HG03460 (cell line): ENCODE data around the gene AHCYL1.
"Not testable (repeated sequence)": the region's sequence is repeated elsewhere in the genome, so short reads cannot be mapped to it uniquely, and the experiment has no call there.

ENCODE experiments used
- ATAC-seq: cut with Tn5 transposase; IDR thresholded peaks from one replicate; pipeline ENCODE4 v1.9.1; 2021; ENCODE audit not compliant: unreplicated experiment

Gene AHCYL1

DNA sequence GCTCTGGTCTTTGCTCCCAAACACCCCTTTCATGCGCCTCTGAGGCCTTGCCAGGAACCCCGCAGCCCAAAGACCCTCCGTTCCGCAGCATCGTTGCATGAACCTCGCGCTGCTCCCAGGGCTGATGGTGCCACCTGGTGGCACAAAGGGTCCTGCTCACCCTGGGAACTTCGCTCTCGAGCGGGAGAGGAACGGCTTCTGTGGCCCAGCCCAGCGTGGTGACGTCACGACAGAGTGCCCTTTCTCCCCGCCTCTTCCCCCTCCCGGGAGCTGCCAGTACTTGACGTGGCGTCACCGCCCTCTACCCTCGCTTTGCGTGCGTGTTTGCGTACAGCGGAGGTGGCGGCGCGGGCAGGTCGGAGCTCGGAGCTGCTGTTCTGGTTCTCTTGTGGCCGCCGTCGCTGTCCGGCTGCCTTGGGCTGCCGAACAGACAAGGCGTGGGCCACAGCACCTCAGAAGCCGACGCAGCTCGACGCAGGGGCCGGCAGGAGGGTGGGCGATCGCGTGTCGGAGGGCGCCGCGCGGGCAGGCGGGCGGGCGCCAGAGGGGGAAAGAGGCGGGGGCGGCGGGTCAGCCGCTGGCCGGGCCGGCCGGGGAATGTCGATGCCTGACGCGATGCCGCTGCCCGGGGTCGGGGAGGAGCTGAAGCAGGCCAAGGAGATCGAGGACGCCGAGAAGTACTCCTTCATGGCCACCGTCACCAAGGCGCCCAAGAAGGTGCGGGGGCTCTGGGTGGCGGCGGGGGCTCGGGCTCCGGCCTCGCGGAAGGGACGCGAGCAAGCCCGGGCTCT is at the start of gene AHCYL1:
Gene AHCYL1, plus strand, starts transcription at position 310 of the 791 bp plus-strand sequence. Its CDS starts 288 bp downstream, at position 598.
- peak; percentile 97 for ATAC-seq

DNA sequence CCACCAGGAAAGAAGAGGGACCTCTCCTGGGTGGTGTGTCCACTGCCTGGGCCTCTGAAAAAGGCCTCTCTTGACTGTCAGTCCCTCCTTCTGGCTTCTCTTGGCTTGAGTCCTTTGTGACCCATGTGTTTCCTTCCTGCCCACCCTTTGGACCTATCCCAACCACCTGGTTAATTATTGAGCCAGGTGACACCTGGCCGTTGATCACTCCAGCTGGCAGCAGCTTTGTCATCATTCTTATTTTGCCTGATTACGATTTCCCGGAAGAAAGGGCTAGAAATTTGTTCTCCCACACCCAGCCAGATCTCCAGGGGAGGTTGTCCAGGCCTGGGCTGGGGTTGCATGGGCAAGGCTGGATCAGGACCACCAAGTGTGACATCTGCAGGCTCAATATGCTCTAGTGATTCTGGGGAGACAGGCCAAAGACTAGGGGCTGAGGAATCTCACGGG is 49.1 kb upstream of the AHCYL1 start:
- no peak for ATAC-seq

DNA sequence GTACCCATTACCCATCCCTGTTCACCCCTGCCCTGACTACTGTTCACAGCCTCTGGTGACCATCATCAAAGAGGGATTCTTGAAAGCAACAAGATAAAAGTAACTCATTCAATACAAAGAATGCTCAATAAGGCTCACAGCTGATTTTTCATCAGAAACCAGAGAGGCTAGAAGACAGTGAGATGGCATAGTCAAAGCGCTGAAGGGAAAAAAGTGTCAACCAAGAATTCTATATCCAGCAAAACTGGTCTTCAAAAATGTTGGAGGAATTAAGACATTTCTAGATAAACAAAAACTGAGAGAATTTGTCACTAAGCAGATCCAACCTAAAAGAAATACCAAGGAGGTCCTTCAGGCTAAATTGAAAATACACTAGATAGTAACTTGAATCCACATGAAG is 46.8 kb upstream of the AHCYL1 start:
- ATAC-seq = no peak

GRCh38 chr1:109938556-109938955 is 46.0 kb upstream of the AHCYL1 start:
- ATAC-seq = no peak

DNA sequence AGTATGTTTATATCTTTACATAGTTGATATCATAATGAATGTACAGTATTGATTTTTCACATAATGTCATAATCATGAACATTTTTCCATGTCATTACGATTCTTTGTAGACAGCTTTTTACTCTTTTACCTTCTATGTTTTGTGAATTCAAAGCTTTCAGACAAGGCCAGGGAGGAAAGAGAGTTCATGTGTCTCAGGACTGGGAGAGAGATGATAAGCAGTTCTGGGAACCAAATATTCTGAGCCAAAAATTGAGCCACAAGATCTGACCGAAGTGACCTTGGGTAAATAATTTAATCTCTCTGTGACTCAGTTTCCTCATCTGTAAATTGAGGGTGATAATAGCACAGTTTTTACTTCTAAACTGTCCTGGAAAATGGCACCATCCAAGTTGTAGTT is 42.1 kb upstream of the AHCYL1 start:
- no peak for ATAC-seq

GRCh38 chr1:109944541-109944940 is 40.0 kb upstream of the AHCYL1 start:
- ATAC-seq = no peak

- no peak for ATAC-seq
Measured at GRCh38 chr1:109946511-109946910, 38.1 kb upstream of the AHCYL1 start.

- no peak for ATAC-seq
Measured at GRCh38 chr1:109947582-109948284, 36.8 kb upstream of the AHCYL1 start.

DNA sequence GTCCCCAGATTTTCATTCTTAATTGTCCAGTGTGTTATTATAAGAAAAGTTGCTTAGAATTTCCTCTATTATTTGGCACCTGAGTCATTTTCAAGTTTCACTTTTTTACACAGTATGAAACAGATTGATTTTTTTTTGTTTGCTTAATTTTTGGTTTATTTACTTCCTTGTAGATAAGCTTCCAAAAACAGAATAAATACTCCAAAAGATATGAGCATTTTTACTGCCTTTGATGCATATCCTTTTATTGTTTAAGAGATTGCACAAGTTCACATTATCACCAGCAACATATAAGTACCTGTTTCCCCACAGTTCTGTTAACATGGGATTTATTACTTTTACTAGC is 36.3 kb upstream of the AHCYL1 start:
- ATAC-seq = no peak

DNA sequence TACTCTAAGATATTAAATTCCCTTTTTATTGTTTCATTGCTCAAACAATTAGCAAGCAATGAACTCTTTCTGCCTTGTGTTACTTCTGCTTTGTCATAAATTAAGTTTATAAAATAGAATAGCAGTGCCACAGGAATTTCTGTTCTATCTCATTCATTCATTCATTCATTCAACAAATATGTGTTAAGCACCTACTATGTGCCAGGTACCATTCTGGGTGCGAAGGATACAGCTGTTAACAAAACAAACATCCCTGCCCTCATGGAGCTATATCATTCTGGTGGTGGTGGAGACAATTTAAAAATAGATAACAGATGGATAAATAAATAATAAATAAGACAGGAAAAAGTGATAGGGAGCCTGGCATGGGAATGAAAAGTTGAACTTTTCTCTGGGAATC is 34.5 kb upstream of the AHCYL1 start:
- ATAC-seq = no peak

- ATAC-seq = no peak
Measured at GRCh38 chr1:109950509-109950908, 34.1 kb upstream of the AHCYL1 start.

GRCh38 chr1:109951501-109951900 is 33.1 kb upstream of the AHCYL1 start:
- ATAC-seq = not testable (repeated sequence)

DNA sequence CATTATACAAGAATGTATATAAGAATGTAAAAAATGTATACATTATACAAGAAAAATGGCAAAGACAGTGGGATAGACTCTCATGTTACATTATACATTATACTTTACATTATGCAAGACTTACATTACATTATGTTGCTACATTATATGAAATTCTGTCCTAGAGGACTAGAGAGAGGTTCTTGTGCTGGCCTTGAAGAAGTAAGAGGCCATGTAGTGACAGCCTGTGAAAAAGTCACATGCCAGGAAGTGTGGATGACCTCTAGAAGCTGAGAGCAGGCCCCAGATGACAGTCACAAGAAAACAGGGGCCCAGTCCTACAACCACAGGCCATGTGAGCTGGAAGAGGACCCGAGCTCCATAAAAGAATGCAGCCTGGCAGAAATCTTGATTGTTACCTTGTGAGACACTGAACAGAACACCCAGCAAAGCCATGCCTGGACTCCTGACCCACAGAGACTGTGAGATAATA is 30.5 kb upstream of the AHCYL1 start:
- ATAC-seq = no peak

- no peak for ATAC-seq
Measured at GRCh38 chr1:109959632-109959973, 25.0 kb upstream of the AHCYL1 start.

GRCh38 chr1:109959974-109960744 is 24.4 kb upstream of the AHCYL1 start:
- ATAC-seq = no peak

GRCh38 chr1:109960745-109961094 is 23.8 kb upstream of the AHCYL1 start:
- no peak for ATAC-seq

- ATAC-seq = no peak
Measured at GRCh38 chr1:109963864-109964263, 20.7 kb upstream of the AHCYL1 start.

DNA sequence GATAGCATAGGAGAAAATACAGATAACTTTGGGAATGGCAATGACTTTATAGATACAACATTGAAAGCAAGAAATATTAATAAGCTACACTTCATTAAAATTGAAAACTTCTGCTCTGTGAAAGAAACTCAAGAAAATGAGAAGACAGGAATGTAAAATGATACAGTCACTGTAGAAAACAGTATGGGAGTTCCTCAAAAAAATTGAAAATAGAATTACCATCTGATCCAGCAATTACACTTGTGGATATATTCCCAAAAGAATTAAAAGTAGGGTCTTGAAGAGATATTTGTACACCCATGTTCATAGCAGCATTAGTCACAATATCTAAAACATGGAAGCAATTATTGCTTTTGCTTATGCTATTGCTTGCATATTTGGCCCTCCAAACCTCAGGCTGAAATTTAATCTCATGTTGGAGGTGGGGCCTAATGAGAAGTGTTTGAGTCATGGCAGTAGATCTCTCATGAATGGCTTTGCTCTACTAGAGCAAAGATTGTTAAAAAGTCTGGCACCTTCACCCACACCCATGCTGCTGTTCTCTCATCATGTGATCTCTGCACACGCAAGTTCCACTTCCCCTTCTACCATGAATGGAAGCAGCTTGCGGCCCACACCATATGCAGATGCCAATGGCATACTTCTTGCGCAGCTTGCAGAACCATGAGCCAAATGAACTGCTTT is 15.3 kb upstream of the AHCYL1 start:
- ATAC-seq = no peak

GRCh38 chr1:109969907-109970306 is 14.7 kb upstream of the AHCYL1 start:
- ATAC-seq = no peak

- ATAC-seq = no peak
Measured at GRCh38 chr1:109971559-109971958, 13.0 kb upstream of the AHCYL1 start.

- no peak for ATAC-seq
Measured at GRCh38 chr1:109974191-109974590, 10.4 kb upstream of the AHCYL1 start.
